ENCODE results near the gene WAS.
A peak's percentile ranks its signal among the peaks of the same experiment; 100 is the strongest.
"Not testable (repeated sequence)": the region's sequence is repeated elsewhere in the genome, so short reads cannot be mapped to it uniquely, and the experiment has no call there.

WAS gene

GRCh38 chrX:48685416-48685815 is 1.8 kb downstream of the WAS start:
- DNase-seq (ENCODE audit: low read depth) = no peak

GRCh38 chrX:48688531-48689150 is 5.0 kb downstream of the WAS start:
- no peak for DNase-seq (ENCODE audit: low read depth)

GRCh38 chrX:48689208-48689920 is 5.8 kb downstream of the WAS start:
- no peak for DNase-seq (ENCODE audit: low read depth)

- not testable (repeated sequence) for DNase-seq (ENCODE audit: low read depth)
Observed at GRCh38 chrX:48691746-48692145, 8.1 kb downstream of the WAS start.

- no peak for DNase-seq (ENCODE audit: low read depth)
Observed at GRCh38 chrX:48694776-48695533, 11.4 kb downstream of the WAS start.

- DNase-seq (ENCODE audit: low read depth) = no peak
Observed at GRCh38 chrX:48695534-48695896, 11.9 kb downstream of the WAS start.

GRCh38 chrX:48695925-48696300 is 12.3 kb downstream of the WAS start:
- DNase-seq (ENCODE audit: low read depth) = no peak

- DNase-seq (ENCODE audit: low read depth) = peak; percentile 80
Observed at GRCh38 chrX:48696301-48696908, 12.8 kb downstream of the WAS start, which contains the start of gene SUV39H1. SUV39H1 (plus strand) TSS chrX:48696734; CDS start chrX:48696785, 51 bp downstream.

- no peak for DNase-seq (ENCODE audit: low read depth)
Observed at GRCh38 chrX:48696909-48697727, 13.5 kb downstream of the WAS start.

- DNase-seq (ENCODE audit: low read depth) = no peak
Observed at GRCh38 chrX:48698306-48698705, 14.7 kb downstream of the WAS start.

- no peak for DNase-seq (ENCODE audit: low read depth)
Observed at GRCh38 chrX:48700246-48700645, 16.6 kb downstream of the WAS start.

GRCh38 chrX:48700951-48701653 is 17.5 kb downstream of the WAS start:
- DNase-seq (ENCODE audit: low read depth) = no peak

- no peak for DNase-seq (ENCODE audit: low read depth)
Observed at GRCh38 chrX:48702032-48702431, 18.4 kb downstream of the WAS start.

GRCh38 chrX:48702716-48703115 is 19.1 kb downstream of the WAS start:
- DNase-seq (ENCODE audit: low read depth) = no peak

GRCh38 chrX:48703228-48703627 is 19.6 kb downstream of the WAS start:
- no peak for DNase-seq (ENCODE audit: low read depth)

- no peak for DNase-seq (ENCODE audit: low read depth)
Observed at GRCh38 chrX:48703642-48704481, 20.3 kb downstream of the WAS start.

GRCh38 chrX:48705871-48706270 is 22.3 kb downstream of the WAS start:
- DNase-seq (ENCODE audit: low read depth) = no peak

- no peak for DNase-seq (ENCODE audit: low read depth)
Observed at GRCh38 chrX:48709522-48710112, 26.0 kb downstream of the WAS start.

GRCh38 chrX:48711162-48711928 is 27.7 kb downstream of the WAS start:
- no peak for DNase-seq (ENCODE audit: low read depth)

Measured in stromal cell of bone marrow (primary cell).